CD4-positive, alpha-beta T cell treated with Interleukin-15 for 4 hours (primary cell): ENCODE measurements around the gene MINDY4.
"Not testable (repeated sequence)": the region's sequence is repeated elsewhere in the genome, so short reads cannot be mapped to it uniquely, and the experiment has no call there.

Experiments used
- DNase-seq: peaks from one replicate; pipeline ENCODE4 v3.0.0-alpha.2; 2020; ENCODE audit warnings: low spot score

Gene MINDY4

GRCh38 chr7:30804078-30804661 lies 33.0 kb downstream of the MINDY4 start:
- DNase-seq = no peak

GRCh38 chr7:30805081-30805691 lies 34.0 kb downstream of the MINDY4 start:
- no peak for DNase-seq

GRCh38 chr7:30805931-30806330 lies 34.7 kb downstream of the MINDY4 start:
- no peak for DNase-seq

GRCh38 chr7:30807477-30807876 lies 36.3 kb downstream of the MINDY4 start:
- not testable (repeated sequence) for DNase-seq

- DNase-seq = not testable (repeated sequence)
These were observed 36.7 kb downstream of the MINDY4 start for GRCh38 chr7:30807941-30808340.

GRCh38 chr7:30810986-30811385 lies 39.8 kb downstream of the MINDY4 start:
- no peak for DNase-seq

GRCh38 chr7:30812676-30813075 lies 41.5 kb downstream of the MINDY4 start:
- no peak for DNase-seq

GRCh38 chr7:30813466-30813865 lies 42.2 kb downstream of the MINDY4 start:
- no peak for DNase-seq

GRCh38 chr7:30814700-30815387 lies 43.6 kb downstream of the MINDY4 start:
- no peak for DNase-seq

GRCh38 chr7:30815388-30815854 lies 44.2 kb downstream of the MINDY4 start:
- no peak for DNase-seq

GRCh38 chr7:30815951-30816644 lies 44.9 kb downstream of the MINDY4 start:
- DNase-seq = no peak

GRCh38 chr7:30816645-30817370 lies 45.6 kb downstream of the MINDY4 start:
- no peak for DNase-seq

- DNase-seq = no peak
These were observed 46.2 kb downstream of the MINDY4 start for GRCh38 chr7:30817371-30817767.

- DNase-seq = no peak
These were observed 53.9 kb downstream of the MINDY4 start for GRCh38 chr7:30824821-30825720.

- no peak for DNase-seq
These were observed 55.0 kb downstream of the MINDY4 start for GRCh38 chr7:30826181-30826580.

GRCh38 chr7:30828591-30828990 lies 57.4 kb downstream of the MINDY4 start:
- no peak for DNase-seq

GRCh38 chr7:30829471-30829870 lies 58.3 kb downstream of the MINDY4 start:
- no peak for DNase-seq

GRCh38 chr7:30831227-30831626 lies 60.0 kb downstream of the MINDY4 start:
- DNase-seq = no peak

GRCh38 chr7:30831936-30832335 lies 60.7 kb downstream of the MINDY4 start:
- no peak for DNase-seq

- DNase-seq = not testable (repeated sequence)
These were observed 62.9 kb downstream of the MINDY4 start for GRCh38 chr7:30834017-30834674.
